ENCODE results near the gene DENND2A. TPM values are rescaled to one million over a fixed set of nuclear protein-coding genes. Genes with fewer than 3 reads are reported as not detected.

Gene DENND2A
- total and polyA plus RNA-seq, 4 donors, result 1.2 to 7.4 (median 2.3) TPM

DNA sequence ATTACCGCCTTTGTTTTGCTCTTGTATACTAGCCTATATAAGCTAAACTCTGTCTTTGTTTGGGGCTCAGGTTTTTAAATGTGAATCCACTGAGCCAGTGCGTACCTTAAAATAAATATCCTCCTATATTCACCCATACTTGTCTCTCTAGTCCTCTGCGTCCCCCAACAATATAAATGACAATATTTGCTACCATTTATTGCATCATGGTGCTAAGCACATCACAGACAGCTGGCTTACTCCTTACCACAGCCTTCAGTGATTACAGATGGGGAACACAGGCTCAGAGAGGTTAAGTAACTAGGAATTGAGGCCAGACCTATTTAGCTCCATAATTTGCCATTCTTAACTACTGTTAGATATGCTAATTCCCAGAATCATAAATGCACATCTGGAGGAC lies 28.7 kb upstream of the DENND2A start:
- Histone ChIP-seq H3K36me3 (ENCODE audit: control insufficient read depth in 4 of 4, insufficient read depth in 3 of 4, low read depth in 1 of 4, low read length in 3 of 4) (no peaks in the 10 kb centered on the region), H3K27me3 (ENCODE audit: control insufficient read depth in 4 of 4, insufficient read depth in 4 of 4, low read length in 3 of 4) (no peaks in the 10 kb centered on the region), H3K9ac (ENCODE audit: low read depth in 1 of 2, low read length in 2 of 2) (no peak overlapping the region), H3K9me3 (ENCODE audit: control insufficient read depth in 4 of 4, low read length in 3 of 4) (no peaks in the 10 kb centered on the region), H3K4me3 (ENCODE audit: low read depth in 1 of 3, low read length in 3 of 3) (no peak overlapping the region), H3K27ac (ENCODE audit: low read depth in 1 of 2, low read length in 2 of 2) (no peak overlapping the region), H3K4me1 (ENCODE audit: control insufficient read depth in 4 of 4, insufficient read depth in 4 of 4, low read length in 3 of 4) (peaks cover 2 to 13% (median 9%) of the 10 kb centered on the region in 4 donors)
- TF ChIP-seq, protein P1, sequence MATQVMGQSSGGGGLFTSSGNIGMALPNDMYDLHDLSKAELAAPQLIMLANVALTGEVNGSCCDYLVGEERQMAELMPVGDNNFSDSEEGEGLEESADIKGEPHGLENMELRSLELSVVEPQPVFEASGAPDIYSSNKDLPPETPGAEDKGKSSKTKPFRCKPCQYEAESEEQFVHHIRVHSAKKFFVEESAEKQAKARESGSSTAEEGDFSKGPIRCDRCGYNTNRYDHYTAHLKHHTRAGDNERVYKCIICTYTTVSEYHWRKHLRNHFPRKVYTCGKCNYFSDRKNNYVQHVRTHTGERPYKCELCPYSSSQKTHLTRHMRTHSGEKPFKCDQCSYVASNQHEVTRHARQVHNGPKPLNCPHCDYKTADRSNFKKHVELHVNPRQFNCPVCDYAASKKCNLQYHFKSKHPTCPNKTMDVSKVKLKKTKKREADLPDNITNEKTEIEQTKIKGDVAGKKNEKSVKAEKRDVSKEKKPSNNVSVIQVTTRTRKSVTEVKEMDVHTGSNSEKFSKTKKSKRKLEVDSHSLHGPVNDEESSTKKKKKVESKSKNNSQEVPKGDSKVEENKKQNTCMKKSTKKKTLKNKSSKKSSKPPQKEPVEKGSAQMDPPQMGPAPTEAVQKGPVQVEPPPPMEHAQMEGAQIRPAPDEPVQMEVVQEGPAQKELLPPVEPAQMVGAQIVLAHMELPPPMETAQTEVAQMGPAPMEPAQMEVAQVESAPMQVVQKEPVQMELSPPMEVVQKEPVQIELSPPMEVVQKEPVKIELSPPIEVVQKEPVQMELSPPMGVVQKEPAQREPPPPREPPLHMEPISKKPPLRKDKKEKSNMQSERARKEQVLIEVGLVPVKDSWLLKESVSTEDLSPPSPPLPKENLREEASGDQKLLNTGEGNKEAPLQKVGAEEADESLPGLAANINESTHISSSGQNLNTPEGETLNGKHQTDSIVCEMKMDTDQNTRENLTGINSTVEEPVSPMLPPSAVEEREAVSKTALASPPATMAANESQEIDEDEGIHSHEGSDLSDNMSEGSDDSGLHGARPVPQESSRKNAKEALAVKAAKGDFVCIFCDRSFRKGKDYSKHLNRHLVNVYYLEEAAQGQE (IDR thresholded peaks at IDR 0.05), result no peak
- no peak for TF ChIP-seq TAF1 (conservative IDR thresholded peaks at IDR 0.05)
- no peak for TF ChIP-seq RXRA (IDR thresholded peaks at IDR 0.05)
- no peak for TF ChIP-seq NR2F2 (IDR thresholded peaks at IDR 0.05)
- no peak for TF ChIP-seq FOXA2 (IDR thresholded peaks at IDR 0.05)
- no peak for TF ChIP-seq RAD21 (IDR thresholded peaks at IDR 0.05)
- TF ChIP-seq GABPA (IDR thresholded peaks at IDR 0.05 in 1 of 2, conservative IDR thresholded peaks at IDR 0.05 in 1 of 2), result no peak
- no peak for TF ChIP-seq EGR1 (IDR thresholded peaks at IDR 0.05; ENCODE audit: low read depth in 2 of 2)
- no peak for TF ChIP-seq FOXA1 (IDR thresholded peaks at IDR 0.05)
- TF ChIP-seq ATF3 (IDR thresholded peaks at IDR 0.05), result no peak
- TF ChIP-seq YY1 (IDR thresholded peaks at IDR 0.05), result no peak
- TF ChIP-seq ZBTB33 (IDR thresholded peaks at IDR 0.05), result no peak
- no peak for TF ChIP-seq CTCF (IDR thresholded peaks at IDR 0.05; ENCODE audit: low read depth, low read length, missing input control)
- DNase-seq (ENCODE audit: low spot score), result no peak
- WGBS, result 96% methylated on average over 3 of the region's 3 CpGs

- no peak for DNase-seq (ENCODE audit: low spot score)
- no peaks in the 10 kb centered on the region for H3K27me3 ChIP-seq (ENCODE audit: control insufficient read depth in 4 of 4, insufficient read depth in 4 of 4, low read length in 3 of 4)
- no peaks in the 10 kb centered on the region for H3K36me3 ChIP-seq (ENCODE audit: control insufficient read depth in 4 of 4, insufficient read depth in 3 of 4, low read depth in 1 of 4, low read length in 3 of 4)
- no peak for TF ChIP-seq FOXA1 (IDR thresholded peaks at IDR 0.05)
- no peak for TF ChIP-seq NR2F2 (IDR thresholded peaks at IDR 0.05)
- no peak for TF ChIP-seq YY1 (IDR thresholded peaks at IDR 0.05)
- TF ChIP-seq CTCF (IDR thresholded peaks at IDR 0.05; ENCODE audit: low read depth, low read length, missing input control), result no peak
- no peak for TF ChIP-seq RAD21 (IDR thresholded peaks at IDR 0.05)
- no peak for TF ChIP-seq HNF4G (IDR thresholded peaks at IDR 0.05)
- TF ChIP-seq HNF4A (conservative IDR thresholded peaks at IDR 0.05), result no peak
- no peak for TF ChIP-seq EGR1 (IDR thresholded peaks at IDR 0.05; ENCODE audit: low read depth in 2 of 2)
- no peak for TF ChIP-seq ATF3 (IDR thresholded peaks at IDR 0.05)
- TF ChIP-seq JUND (IDR thresholded peaks at IDR 0.05), result no peak
- no peak for TF ChIP-seq TAF1 (conservative IDR thresholded peaks at IDR 0.05)
- TF ChIP-seq ZBTB33 (IDR thresholded peaks at IDR 0.05), result no peak
- H3K9ac ChIP-seq (ENCODE audit: low read depth in 1 of 2, low read length in 2 of 2), result no peak overlapping the region
- H3K4me3 ChIP-seq (ENCODE audit: low read depth in 1 of 3, low read length in 3 of 3), result no peak overlapping the region
- WGBS, result 94% methylated on average over 1 of the region's 1 CpG
- no peak overlapping the region for H3K27ac ChIP-seq (ENCODE audit: low read depth in 1 of 2, low read length in 2 of 2)
- H3K4me1 ChIP-seq (ENCODE audit: control insufficient read depth in 4 of 4, insufficient read depth in 4 of 4, low read length in 3 of 4), result peaks cover 1 to 7% (median 5%) of the 10 kb centered on the region in 4 donors
- no peaks in the 10 kb centered on the region for H3K9me3 ChIP-seq (ENCODE audit: control insufficient read depth in 4 of 4, low read length in 3 of 4)
These were observed 28.0 kb upstream of the DENND2A start for GRCh38 chr7:140668641-140669040.

Measured in liver (tissue), 9 donors.